Nephron progenitor cell (in vitro differentiated cells): Measurements from ENCODE around the gene BTBD9.

Experiments
- DNase-seq: peaks from one replicate; pipeline ENCODE4 v3.0.0; 2021
- H3K27ac Mint-ChIP-seq: 2 replicates; pipeline ENCODE4 v1.8.0; 2021; ENCODE audit warnings: mild to moderate bottlenecking, moderate library complexity, mixed read lengths
- H3K27me3 Mint-ChIP-seq: 2 replicates; pipeline ENCODE4 v1.8.0; 2021; ENCODE audit warnings: mild to moderate bottlenecking, low read depth, mixed read lengths; ENCODE audit not compliant: poor library complexity
- H3K36me3 Mint-ChIP-seq: 2 replicates; pipeline ENCODE4 v1.8.0; 2021; ENCODE audit warnings: low read depth, mixed read lengths
- H3K4me1 Mint-ChIP-seq: 2 replicates; pipeline ENCODE4 v1.8.0; 2021; ENCODE audit warnings: mixed read lengths
- H3K4me3 Mint-ChIP-seq: 2 replicates; pipeline ENCODE4 v1.8.0; 2021; ENCODE audit warnings: mild to moderate bottlenecking, moderate library complexity, mixed read lengths
- H3K9me3 Mint-ChIP-seq: 2 replicates; pipeline ENCODE4 v1.8.0; 2021; ENCODE audit warnings: mild to moderate bottlenecking, moderate library complexity, mixed read lengths
- TF ChIP-seq, protein P1 (sequence below): fragments of 200-600 bp; sonication (generic); IDR thresholded peaks from 2 replicates; pipeline ENCODE4 v1.5.0; 2021; ENCODE audit warnings: antibody characterized with exemption

Gene BTBD9

GRCh38 chr6:38684904-38685303, 45.2 kb upstream of the BTBD9 start:
- no peak overlapping the region for H3K27ac Mint-ChIP-seq
- H3K4me3 Mint-ChIP-seq: no peak overlapping the region
- DNase-seq: no peak
- TF ChIP-seq, protein P1, sequence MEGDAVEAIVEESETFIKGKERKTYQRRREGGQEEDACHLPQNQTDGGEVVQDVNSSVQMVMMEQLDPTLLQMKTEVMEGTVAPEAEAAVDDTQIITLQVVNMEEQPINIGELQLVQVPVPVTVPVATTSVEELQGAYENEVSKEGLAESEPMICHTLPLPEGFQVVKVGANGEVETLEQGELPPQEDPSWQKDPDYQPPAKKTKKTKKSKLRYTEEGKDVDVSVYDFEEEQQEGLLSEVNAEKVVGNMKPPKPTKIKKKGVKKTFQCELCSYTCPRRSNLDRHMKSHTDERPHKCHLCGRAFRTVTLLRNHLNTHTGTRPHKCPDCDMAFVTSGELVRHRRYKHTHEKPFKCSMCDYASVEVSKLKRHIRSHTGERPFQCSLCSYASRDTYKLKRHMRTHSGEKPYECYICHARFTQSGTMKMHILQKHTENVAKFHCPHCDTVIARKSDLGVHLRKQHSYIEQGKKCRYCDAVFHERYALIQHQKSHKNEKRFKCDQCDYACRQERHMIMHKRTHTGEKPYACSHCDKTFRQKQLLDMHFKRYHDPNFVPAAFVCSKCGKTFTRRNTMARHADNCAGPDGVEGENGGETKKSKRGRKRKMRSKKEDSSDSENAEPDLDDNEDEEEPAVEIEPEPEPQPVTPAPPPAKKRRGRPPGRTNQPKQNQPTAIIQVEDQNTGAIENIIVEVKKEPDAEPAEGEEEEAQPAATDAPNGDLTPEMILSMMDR: no peak
- no peaks in the 10 kb centered on the region for H3K27me3 Mint-ChIP-seq
- peaks cover 7% of the 10 kb centered on the region for H3K4me1 Mint-ChIP-seq
- peaks cover 58% of the 10 kb centered on the region for H3K36me3 Mint-ChIP-seq
- H3K9me3 Mint-ChIP-seq: no peaks in the 10 kb centered on the region

DNA sequence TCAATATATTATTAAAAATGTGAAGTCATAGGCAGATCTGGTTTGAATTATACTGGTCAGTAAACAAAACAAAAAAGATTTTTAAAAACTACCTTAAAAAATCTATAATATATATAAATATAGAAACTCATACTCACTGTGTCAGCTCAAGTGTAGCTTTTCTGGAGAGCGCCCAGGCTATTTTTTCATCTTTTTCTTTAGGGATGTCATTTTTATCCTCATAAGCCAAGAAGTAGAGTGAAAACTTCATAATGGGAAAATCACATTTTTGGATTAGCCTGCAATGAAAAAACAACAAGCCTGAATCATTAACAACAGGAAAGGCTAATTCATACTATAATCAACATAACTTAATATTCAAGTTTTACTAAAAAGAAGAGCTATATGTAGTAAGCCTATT, 44.5 kb upstream of the BTBD9 start:
- DNase-seq: no peak
- Mint-ChIP-seq H3K4me3 (no peak overlapping the region), H3K27me3 (no peaks in the 10 kb centered on the region), H3K36me3 (peaks cover 59% of the 10 kb centered on the region), H3K9me3 (no peaks in the 10 kb centered on the region), H3K4me1 (peaks cover 7% of the 10 kb centered on the region), H3K27ac (peak overlapping the region; percentile 56)
- TF ChIP-seq, protein P1: no peak

DNA sequence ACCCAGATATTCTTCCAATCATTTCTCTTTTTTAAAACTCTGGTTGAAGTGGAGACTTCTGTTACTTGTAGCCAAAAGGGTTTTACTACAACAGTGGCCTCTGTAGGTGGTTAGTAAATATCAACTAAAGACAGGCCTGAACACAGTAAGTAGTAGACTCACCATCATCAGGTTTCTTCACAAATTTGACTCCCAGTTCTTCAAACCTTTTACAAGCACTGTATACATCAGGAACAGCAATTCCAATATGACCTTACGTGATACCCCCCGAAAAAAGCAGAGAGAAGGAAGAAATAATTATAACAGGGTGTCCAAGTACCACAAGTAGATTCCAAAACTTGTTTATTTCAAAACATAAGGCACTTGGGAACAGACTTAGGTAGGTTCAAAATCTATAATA, 42.1 kb upstream of the BTBD9 start:
- peaks cover 73% of the 10 kb centered on the region for H3K36me3 Mint-ChIP-seq
- no peak for DNase-seq
- no peaks in the 10 kb centered on the region for H3K9me3 Mint-ChIP-seq
- no peak overlapping the region for H3K4me3 Mint-ChIP-seq
- TF ChIP-seq, protein P1: no peak
- no peaks in the 10 kb centered on the region for H3K4me1 Mint-ChIP-seq
- no peaks in the 10 kb centered on the region for H3K27me3 Mint-ChIP-seq
- H3K27ac Mint-ChIP-seq: no peak overlapping the region

GRCh38 chr6:38679668-38680067, 39.9 kb upstream of the BTBD9 start:
- Mint-ChIP-seq H3K36me3 (peaks cover 81% of the 10 kb centered on the region), H3K4me1 (no peaks in the 10 kb centered on the region), H3K9me3 (no peaks in the 10 kb centered on the region), H3K27me3 (no peaks in the 10 kb centered on the region), H3K27ac (no peak overlapping the region), H3K4me3 (no peak overlapping the region)
- DNase-seq: no peak
- TF ChIP-seq, protein P1: no peak

DNA sequence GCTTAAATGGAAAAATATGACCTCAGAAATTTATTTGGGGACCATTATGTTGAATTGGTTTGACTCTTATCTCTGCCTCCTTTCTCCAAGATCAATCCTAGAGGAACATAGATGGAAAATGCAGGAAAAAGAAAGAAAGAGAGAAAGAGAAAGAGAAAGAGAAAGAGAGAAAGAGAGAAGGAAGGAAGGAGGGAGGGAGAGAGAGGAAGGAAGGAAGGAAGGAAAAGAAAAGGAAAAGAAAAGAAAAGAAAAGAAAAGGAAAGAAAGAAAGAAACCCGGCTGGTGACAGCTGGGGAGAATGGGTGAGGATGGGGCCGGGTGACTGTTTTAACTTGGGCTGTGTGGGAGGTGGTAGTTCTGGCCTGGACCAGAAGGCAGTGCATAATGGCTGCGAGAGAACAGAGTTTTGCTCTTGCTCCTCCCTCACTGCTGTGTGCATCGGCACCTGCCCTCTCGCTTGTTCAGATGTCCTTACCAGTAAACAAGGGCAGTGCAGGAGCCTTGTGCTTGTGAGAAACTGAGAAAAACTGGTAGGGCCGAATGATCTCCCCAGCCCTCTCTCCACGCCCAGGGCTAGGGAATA, 38.5 kb upstream of the BTBD9 start:
- no peak for DNase-seq
- TF ChIP-seq, protein P1: no peak
- H3K4me3 Mint-ChIP-seq: no peak overlapping the region
- H3K27ac Mint-ChIP-seq: peak overlapping the region; percentile 61
- no peaks in the 10 kb centered on the region for H3K27me3 Mint-ChIP-seq
- H3K36me3 Mint-ChIP-seq: peaks cover 76% of the 10 kb centered on the region
- H3K9me3 Mint-ChIP-seq: no peaks in the 10 kb centered on the region
- H3K4me1 Mint-ChIP-seq: no peaks in the 10 kb centered on the region

DNA sequence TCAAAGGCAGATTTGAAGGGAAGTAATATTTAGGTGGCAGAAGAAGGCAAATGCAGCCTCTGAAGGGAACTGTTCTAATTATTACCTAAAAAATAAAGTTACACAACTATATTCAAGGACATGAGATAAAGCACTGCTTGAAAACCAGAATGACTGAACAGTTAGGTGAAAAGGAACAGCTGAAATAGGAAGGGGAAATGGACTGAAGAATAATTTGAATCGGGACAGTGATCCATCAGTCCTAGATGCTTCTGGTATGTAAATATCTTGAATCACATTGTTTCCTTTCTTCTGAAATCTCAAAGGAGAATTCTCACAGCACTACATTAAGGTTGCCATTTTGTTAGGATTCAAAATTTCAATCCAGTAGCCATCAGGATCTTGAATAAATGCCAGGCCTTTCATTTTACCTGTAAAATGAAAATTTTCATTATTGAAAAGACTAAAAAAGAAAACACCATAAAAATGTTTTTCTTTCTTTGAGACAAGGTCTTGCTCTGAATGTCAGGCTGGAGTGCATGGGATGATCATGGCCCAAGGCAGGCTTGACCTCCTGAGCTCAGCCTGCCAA, 37.3 kb upstream of the BTBD9 start:
- DNase-seq: no peak
- H3K27ac Mint-ChIP-seq: no peak overlapping the region
- H3K9me3 Mint-ChIP-seq: no peaks in the 10 kb centered on the region
- H3K4me1 Mint-ChIP-seq: no peaks in the 10 kb centered on the region
- H3K4me3 Mint-ChIP-seq: no peak overlapping the region
- H3K27me3 Mint-ChIP-seq: no peaks in the 10 kb centered on the region
- peaks cover 64% of the 10 kb centered on the region for H3K36me3 Mint-ChIP-seq
- TF ChIP-seq, protein P1: no peak
